ENCODE results near the gene SEMA3C.

DNA sequence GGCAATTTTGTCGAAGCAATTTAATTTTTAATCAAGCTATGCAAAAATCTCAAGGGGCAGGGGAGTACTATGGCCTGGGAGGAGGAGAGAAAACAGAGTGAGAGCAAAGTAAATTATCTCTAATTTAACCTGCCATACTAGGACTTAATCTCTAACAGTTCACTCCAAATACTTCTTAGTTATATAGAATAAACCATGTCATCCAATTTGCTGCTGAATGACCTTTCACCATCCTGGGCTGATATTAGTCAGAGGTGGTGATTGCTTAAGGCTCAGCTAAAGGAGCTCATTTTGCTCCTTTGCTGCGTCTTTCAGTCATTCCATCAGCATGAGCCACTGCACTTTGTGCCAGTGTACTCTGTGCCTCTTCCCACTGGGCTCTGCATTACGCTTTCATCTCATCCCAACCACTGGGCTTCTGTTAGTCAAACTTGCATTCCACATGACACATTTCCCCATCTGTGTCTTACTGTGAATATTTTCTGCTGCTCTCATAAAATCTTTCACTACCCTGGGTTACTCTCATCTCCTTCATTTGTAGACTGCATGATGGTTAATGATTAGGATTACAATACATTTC lies 196.1 kb downstream of the SEMA3C start:
- TF ChIP-seq POLR2A (IDR thresholded peaks at IDR 0.05) = no peak
- TF ChIP-seq, protein P1, sequence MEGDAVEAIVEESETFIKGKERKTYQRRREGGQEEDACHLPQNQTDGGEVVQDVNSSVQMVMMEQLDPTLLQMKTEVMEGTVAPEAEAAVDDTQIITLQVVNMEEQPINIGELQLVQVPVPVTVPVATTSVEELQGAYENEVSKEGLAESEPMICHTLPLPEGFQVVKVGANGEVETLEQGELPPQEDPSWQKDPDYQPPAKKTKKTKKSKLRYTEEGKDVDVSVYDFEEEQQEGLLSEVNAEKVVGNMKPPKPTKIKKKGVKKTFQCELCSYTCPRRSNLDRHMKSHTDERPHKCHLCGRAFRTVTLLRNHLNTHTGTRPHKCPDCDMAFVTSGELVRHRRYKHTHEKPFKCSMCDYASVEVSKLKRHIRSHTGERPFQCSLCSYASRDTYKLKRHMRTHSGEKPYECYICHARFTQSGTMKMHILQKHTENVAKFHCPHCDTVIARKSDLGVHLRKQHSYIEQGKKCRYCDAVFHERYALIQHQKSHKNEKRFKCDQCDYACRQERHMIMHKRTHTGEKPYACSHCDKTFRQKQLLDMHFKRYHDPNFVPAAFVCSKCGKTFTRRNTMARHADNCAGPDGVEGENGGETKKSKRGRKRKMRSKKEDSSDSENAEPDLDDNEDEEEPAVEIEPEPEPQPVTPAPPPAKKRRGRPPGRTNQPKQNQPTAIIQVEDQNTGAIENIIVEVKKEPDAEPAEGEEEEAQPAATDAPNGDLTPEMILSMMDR (IDR thresholded peaks at IDR 0.05) = no peak
